ENCODE results near the gene ZNF516. TPM values are rescaled to one million over a fixed set of nuclear protein-coding genes. Genes with fewer than 3 reads are reported as not detected.

The ZNF516 gene
- total and polyA plus RNA-seq, 10 of the 15 experiments (the other 5 are each of a cell fraction or from before 2014, with no cell fraction given) = 2.0 to 32.0 (median 8.3) TPM

DNA sequence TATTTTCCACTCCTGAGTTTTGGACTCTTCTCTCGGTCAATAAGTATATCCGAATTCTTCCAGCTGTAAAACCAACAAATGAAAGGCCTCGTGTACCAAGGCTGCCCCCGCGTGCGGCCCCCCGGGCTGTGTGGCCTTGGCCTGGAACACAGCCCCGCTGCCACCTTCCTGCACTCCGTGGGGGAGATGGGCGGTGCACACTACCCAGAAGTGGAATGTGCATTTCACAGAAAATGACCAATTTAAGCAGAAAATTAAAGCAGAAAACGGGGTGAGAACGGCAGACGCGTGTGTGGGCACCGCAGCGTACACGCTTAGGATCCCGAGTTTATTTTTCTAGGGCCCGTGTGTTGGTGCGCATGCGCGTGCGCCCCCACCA lies 34.4 kb upstream of the ZNF516 start:
- no peak overlapping the region for H3K9ac ChIP-seq (ENCODE audit: control insufficient read depth, insufficient read depth, low read length)
- H3K36me3 ChIP-seq (ENCODE audit: control insufficient read depth in 2 of 2, insufficient read depth in 2 of 2, low read length in 1 of 2) = no peaks in the 10 kb centered on the region
- ChIA-PET SMC1A (ENCODE audit: uncharacterized antibody, unreplicated experiment) (interaction anchor here (0.9 to 1.3 kb wide), 2 partner anchors 29 to 44 kb away, joined by 3 to 5 read pairs; no protein-coding TSS in a partner anchor), CTCF (interaction anchor here (0.7 kb wide), 1 partner anchor 180 kb away, joined by 3 read pairs; no protein-coding TSS in a partner anchor), RAD21 (ENCODE audit: unreplicated experiment) (no interaction called here), POLR2A (no interaction called here)
- no peaks in the 10 kb centered on the region for H4K20me1 ChIP-seq (ENCODE audit: control insufficient read depth, insufficient read depth)
- DNase-seq (ENCODE audit: low read depth, low spot score) = no peak
- H3K27me3 ChIP-seq (replicated peaks in 1 of 2; ENCODE audit: control insufficient read depth in 2 of 2, insufficient read depth in 2 of 2, low read length in 1 of 2) = no peaks in the 10 kb centered on the region
- ATAC-seq = no peak
- H3K9me3 ChIP-seq (replicated peaks; ENCODE audit: control insufficient read depth, insufficient read depth, low read length) = no peaks in the 10 kb centered on the region; the same call in 2 of the 3 replicates
- TF ChIP-seq SIX5 (IDR thresholded peaks at IDR 0.05; ENCODE audit: low read depth, low read length, severe bottlenecking) (no peak), IRF4 (IDR thresholded peaks at IDR 0.05; ENCODE audit: low read depth, low read length) (no peak), SREBF1 (IDR thresholded peaks at IDR 0.05; ENCODE audit: low read length) (no peak), ZNF622 (IDR thresholded peaks at IDR 0.05) (no peak), ZZZ3 (IDR thresholded peaks at IDR 0.05; ENCODE audit: control insufficient read depth, insufficient read length, low read depth) (no peak), CHD4 (IDR thresholded peaks at IDR 0.05) (no peak), PAX5 (IDR thresholded peaks at IDR 0.05; ENCODE audit: borderline replicate concordance, low read depth, low read length) (no peak), ZNF217 (IDR thresholded peaks at IDR 0.05) (no peak)
- TF ChIP-seq, protein P1, sequence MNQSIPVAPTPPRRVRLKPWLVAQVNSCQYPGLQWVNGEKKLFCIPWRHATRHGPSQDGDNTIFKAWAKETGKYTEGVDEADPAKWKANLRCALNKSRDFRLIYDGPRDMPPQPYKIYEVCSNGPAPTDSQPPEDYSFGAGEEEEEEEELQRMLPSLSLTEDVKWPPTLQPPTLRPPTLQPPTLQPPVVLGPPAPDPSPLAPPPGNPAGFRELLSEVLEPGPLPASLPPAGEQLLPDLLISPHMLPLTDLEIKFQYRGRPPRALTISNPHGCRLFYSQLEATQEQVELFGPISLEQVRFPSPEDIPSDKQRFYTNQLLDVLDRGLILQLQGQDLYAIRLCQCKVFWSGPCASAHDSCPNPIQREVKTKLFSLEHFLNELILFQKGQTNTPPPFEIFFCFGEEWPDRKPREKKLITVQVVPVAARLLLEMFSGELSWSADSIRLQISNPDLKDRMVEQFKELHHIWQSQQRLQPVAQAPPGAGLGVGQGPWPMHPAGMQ (IDR thresholded peaks at IDR 0.05; ENCODE audit: borderline replicate concordance) = no peak
- TF ChIP-seq, protein P2, sequence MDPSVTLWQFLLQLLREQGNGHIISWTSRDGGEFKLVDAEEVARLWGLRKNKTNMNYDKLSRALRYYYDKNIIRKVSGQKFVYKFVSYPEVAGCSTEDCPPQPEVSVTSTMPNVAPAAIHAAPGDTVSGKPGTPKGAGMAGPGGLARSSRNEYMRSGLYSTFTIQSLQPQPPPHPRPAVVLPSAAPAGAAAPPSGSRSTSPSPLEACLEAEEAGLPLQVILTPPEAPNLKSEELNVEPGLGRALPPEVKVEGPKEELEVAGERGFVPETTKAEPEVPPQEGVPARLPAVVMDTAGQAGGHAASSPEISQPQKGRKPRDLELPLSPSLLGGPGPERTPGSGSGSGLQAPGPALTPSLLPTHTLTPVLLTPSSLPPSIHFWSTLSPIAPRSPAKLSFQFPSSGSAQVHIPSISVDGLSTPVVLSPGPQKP (IDR thresholded peaks at IDR 0.05; ENCODE audit: low read depth, low read length) = no peak
- TF ChIP-seq, protein P3, sequence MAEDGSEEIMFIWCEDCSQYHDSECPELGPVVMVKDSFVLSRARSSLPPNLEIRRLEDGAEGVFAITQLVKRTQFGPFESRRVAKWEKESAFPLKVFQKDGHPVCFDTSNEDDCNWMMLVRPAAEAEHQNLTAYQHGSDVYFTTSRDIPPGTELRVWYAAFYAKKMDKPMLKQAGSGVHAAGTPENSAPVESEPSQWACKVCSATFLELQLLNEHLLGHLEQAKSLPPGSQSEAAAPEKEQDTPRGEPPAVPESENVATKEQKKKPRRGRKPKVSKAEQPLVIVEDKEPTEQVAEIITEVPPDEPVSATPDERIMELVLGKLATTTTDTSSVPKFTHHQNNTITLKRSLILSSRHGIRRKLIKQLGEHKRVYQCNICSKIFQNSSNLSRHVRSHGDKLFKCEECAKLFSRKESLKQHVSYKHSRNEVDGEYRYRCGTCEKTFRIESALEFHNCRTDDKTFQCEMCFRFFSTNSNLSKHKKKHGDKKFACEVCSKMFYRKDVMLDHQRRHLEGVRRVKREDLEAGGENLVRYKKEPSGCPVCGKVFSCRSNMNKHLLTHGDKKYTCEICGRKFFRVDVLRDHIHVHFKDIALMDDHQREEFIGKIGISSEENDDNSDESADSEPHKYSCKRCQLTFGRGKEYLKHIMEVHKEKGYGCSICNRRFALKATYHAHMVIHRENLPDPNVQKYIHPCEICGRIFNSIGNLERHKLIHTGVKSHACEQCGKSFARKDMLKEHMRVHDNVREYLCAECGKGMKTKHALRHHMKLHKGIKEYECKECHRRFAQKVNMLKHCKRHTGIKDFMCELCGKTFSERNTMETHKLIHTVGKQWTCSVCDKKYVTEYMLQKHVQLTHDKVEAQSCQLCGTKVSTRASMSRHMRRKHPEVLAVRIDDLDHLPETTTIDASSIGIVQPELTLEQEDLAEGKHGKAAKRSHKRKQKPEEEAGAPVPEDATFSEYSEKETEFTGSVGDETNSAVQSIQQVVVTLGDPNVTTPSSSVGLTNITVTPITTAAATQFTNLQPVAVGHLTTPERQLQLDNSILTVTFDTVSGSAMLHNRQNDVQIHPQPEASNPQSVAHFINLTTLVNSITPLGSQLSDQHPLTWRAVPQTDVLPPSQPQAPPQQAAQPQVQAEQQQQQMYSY (CRISPR knock-in tag; IDR thresholded peaks at IDR 0.05) = no peak
- H3K27ac ChIP-seq (ENCODE audit: control insufficient read depth, insufficient read depth) = no peak overlapping the region
- peaks cover 6% of the 10 kb centered on the region; the same call in 1 of the 2 replicates for H3K4me1 ChIP-seq (ENCODE audit: control insufficient read depth, insufficient read depth, low read length)
- H3K79me2 ChIP-seq (ENCODE audit: control insufficient read depth, insufficient read depth, low read length) = no peaks in the 10 kb centered on the region; the same call in 1 of the 2 replicates
- H2AFZ ChIP-seq (ENCODE audit: control insufficient read depth, low read depth, low read length) = peak overlapping the region; percentile 84
- peak overlapping the region; percentile 57 for H3K4me3 ChIP-seq
- intact Hi-C loops (cut with micrococcal nuclease; ENCODE audit: unreplicated experiment) = no loop called here
- WGBS (ENCODE audit: insufficient coverage, insufficient replicate concordance, low lambda C conversion rate, missing lambda C conversion rate) = 67% methylated on average over 23 of the region's 23 CpGs
- no TSS peak for BruUV-seq (replicated peaks)
- in situ Hi-C loops (cut with MboI) = no loop called here
- no peak for FAIRE-seq
- H3K4me2 ChIP-seq (ENCODE audit: control insufficient read depth, insufficient read depth) = peak overlapping the region; percentile 97

Measured in GM12878 (cell line).